ENCODE measurements around the gene RNF213. TPM values are rescaled to one million over a fixed set of nuclear protein-coding genes. Genes with fewer than 3 reads are reported as not detected.
"Not testable (repeated sequence)": the region's sequence is repeated elsewhere in the genome, so short reads cannot be mapped to it uniquely, and the experiment has no call there.

The RNF213 gene
- total RNA-seq, 1 experiment from 2014 or later, result 23.8 TPM

DNA sequence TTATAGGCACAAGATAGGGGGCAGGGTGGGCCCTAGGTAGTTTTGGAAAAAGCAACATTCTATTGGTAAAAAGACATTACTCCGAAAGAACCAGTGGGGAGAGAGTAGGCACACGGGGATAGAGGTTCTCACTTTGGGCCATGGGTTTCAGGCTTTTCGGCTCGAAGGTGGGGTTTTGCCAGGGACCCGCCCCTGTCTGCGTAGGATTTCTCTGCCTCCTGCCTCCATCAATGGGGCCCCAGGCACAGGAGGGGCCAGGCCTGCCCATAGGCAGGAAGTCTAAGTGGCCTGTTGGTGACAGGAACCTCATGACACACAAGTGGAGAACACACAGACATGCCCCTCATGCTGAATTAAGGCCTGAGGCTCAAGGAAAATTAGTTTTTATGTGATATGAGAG is 57.5 kb downstream of the RNF213 start:
- DNase-seq (ENCODE audit: low read depth), result no peak

DNA sequence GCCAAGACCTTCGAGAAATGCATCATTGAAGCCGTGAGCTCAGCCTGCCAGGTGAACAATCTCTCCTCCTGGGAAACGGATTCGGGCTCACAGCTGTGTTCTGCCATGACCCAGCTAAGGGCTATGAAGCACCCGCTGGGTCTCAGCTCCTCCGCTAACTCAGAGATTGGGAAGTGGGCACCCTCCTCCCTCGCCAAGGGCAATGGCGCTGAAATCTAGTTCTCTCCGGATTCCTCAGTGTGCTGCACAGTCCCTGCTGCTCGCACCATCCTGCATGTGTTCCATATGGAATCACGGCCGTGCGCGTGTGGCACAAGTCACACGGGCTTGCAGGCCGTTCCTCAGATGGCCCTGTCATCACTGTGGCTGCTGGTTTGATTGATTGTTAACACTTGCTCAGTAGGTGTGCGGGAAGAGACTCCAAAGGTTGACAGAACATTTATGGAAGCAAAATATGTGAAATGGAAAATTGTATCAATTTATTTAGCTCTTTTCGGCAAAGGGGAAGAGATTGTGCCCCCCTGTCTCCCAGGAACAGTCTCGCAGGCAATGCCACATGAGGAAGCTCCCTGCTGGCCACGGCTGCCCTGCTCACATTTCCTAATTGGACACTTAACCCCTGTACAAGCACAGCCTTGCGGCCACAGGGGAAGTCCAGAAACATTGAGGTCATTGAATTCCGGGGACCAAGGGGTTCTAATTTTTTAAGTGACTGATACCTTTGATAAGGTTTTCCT is 58.8 kb downstream of the RNF213 start:
- no peak for DNase-seq (ENCODE audit: low read depth)

DNA sequence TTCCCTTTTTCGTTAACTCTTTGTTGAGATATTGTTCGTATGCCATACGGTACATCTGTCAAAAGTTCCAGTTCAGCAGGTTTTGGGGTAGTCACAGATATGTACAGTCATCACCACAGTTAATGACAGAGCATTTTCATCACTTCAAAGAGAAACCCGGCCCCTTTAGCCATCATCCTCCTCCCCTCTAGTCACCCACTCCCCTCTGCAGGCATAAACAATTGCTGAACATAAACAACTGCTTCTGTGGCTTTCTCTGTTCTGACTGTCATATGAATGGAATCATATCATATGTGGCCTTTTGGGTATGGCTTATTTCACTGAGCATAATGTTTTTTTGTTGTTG is 59.3 kb downstream of the RNF213 start:
- DNase-seq (ENCODE audit: low read depth), result no peak

DNA sequence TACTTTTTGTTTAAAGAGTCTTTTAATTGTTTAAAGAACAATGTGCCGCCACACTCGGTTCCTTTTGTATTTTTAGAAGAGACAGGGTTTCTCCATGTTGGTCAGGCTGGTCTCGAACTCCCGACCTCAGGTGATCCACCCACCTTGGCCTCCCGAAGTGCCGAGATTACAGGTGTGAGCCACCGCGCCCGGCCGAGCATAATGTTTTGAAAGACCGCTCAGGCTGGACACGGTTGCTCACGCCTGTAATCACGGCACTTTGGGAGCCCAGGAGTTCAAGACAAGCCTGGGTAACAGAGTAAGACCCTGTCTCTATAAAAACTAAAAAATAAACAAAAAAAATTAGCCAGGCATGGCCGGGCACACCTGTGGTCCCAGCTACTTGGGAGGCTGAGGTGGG is 59.8 kb downstream of the RNF213 start:
- DNase-seq (ENCODE audit: low read depth), result no peak

DNA sequence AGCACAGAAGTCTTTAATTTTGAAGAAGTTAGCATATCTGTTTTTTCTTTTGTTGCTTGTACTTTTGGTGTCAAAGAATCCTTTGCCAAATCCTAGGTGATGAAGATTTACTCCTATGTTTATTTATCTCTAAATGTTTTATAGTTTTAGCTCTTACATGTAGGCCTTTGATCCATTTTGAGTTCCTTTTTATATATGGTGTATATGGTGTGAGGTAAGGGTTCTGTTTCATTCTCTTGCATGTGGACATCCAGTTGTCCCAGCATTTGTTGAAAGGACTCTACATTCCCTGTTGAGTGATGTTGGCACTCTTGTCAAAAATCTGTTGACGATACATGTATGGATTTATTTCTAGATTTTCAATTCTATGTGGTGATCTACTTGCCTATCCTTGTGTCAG is 62.2 kb downstream of the RNF213 start:
- no peak for DNase-seq (ENCODE audit: low read depth)

DNA sequence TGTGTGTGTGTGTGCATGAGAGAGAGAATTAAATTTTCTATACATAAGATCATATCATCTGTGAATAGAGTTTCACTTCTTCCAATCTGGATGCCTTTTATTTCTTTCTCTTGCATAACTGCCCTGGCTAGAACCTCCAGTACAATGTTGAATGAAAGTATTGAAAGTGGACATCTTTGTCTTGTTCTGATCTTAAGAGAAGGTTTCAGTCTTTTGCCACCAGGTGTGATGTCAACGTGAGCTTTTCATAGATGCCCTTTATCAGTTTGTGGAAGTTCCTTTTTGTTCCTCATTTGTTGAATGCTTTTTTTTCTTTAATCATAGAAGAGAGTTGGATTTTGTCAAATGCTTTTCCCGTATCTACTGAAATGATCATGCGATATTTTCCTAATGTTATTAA is 63.3 kb downstream of the RNF213 start:
- DNase-seq (ENCODE audit: low read depth), result no peak

DNA sequence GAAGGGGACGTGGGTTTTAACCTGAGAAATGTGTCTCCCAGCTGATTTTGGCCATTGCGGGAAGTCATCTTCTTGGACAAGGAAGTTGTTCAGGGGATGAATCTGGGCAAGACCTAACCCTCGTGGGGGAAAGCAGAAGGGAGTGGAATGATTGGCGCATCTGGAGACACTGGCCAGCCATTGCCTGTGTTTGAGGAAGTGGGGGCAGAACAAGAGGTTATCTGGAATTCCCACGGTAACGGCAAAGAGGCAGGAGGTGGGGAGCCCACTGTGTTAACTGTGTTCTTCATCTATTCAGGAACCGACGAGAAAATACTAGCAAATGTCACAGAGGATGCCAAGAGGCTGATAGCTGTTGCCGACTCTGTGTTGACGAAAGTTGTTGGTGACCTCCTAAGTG is 66.9 kb downstream of the RNF213 start:
- DNase-seq (ENCODE audit: low read depth), result no peak

DNA sequence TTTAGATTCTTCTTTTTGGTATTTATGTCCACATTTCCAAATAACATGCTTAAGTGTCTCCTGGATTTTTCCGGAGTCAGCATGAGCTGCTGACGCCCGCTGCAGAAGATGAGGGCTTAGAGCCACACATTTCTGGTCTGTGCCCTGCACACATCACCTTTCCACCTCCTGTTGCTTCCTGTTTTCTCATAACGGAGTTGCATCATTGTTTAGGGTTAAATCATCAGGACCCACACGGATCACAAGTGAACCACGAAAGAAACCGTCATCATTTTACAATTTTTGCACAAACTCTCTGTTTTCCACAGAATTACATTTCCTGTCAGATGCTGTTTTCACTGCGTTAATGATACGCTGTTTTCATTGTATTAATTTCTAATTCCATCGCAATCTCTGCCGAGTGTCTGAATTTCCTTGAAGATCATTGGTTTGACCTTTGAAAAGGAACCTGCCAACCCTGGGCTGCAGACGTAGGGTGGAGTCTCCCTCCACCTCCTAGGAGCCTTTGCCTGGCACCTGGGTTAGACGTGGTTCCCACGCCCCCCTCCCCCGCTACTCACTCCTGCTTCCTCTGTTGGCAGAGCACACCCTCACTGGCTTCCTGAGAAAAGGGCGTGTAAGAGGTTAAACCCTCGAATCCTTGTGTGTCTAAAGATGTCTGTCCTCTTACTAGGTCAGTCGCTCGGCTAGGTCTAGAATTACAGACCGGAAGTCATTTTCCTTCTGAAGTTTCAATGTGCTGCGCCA is 68.2 kb downstream of the RNF213 start:
- no peak for DNase-seq (ENCODE audit: low read depth)

DNA sequence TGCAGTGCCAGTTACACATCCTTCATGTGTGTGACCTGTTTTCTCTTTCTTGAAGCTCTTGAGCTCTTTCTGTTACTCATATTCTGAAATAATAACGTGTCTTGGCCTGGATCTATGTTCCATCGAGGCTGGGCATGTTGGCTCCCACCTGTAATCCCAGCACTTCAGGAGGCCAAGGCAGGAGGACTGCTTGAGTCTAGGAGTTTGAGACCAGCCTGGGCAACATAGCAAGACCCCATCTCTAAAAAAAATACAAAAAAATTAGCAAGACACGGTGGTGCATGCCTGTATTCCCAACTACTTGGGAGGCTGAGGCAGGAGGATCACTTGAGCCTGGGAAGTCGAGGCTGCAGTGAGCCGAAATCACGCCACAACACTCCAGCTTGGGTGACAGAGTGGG is 68.8 kb downstream of the RNF213 start:
- DNase-seq (ENCODE audit: low read depth), result not testable (repeated sequence)

DNA sequence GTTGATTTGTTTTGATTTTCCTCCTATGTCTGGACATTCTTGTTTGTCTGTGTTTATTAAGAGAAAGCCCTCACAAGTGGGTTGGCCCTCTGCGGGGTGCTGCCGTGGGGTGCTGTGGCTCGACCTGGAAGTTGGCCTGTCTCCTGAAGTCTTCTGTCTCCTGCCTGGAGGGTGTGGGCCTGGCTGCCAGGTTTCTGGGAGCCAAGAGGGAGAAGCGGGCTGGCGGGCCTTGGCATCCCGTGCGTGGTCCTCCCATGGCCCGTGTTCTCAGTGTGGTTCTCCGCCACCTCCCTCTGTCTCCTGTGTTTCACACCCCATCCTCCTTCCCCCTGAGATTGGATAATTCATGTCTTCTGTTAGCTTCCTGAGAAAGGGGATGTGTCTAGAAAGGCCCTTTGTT is 69.6 kb downstream of the RNF213 start:
- DNase-seq (ENCODE audit: low read depth), result no peak

DNA sequence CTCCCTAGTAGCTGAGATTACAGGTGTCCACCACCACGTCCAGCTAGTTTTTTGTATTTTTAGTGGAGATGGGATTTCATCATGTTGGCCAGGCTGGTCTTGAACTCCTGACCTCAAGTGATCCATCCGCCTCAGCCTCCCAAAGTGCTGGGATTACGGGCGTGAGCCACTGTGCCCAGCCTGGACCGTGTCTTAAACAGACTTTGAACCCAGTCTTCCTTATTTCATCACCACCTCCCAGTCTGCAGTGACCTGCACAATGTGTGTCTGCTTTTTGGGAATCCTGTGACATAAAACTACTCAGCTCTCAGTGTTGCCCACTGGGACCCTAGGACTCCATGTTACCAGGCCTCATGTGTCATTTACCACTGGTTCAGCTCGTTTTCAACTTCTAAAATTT is 70.3 kb downstream of the RNF213 start:
- not testable (repeated sequence) for DNase-seq (ENCODE audit: low read depth)

DNA sequence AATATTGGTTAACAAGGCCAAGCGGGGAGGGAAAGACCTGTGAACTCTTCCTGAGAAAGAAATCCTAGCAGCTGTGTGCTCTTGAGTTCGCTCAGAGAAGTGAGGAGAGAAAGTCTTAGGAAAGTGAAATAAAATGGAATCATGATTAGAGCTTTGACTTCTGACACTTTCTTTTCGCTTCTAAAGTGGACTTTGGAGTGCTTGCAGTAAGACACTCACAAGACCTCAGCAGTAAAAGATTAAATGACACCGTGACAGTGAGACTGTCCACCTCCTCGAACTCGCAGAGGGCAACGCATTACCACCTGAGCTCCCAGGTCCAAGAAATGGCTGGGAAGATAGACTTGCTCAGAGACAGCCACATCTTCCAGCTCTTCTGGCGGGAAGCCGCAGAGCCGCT is 71.2 kb downstream of the RNF213 start:
- no peak for DNase-seq (ENCODE audit: low read depth)

DNA sequence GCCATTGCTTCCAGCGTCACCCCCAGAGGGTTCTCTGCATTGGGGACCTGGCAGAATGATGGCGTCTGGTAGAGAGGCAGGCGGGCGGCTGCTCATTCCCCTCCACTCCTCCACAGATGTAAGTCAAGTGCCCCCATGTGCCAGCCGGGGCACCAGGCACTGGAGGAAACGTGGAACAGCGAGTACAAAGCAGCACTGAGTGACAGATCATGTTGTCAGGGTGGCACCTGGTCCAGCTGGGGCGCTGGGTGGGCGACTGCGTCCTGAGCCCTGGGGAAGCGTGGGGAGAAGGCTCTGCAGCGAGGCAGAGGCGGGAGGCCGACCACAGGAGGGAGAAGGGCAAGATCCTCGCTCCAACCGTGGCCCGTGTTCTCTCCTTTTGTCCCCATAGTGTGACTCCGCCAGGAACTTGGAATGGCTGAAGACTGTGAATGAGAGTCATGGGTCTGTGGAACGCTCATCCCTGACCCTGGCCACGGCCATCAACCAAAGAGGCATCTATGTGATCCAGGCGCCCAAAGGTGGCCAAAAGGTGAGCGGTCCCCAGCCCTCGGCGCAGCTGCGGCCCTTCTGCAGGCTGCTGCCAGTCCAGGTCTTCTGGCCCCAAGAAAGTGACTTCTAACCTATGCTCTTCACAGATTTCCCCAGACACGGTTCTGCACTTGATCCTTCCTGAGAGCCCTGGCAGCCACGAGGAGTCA is 76.7 kb downstream of the RNF213 start:
- DNase-seq (ENCODE audit: low read depth), result no peak

DNA sequence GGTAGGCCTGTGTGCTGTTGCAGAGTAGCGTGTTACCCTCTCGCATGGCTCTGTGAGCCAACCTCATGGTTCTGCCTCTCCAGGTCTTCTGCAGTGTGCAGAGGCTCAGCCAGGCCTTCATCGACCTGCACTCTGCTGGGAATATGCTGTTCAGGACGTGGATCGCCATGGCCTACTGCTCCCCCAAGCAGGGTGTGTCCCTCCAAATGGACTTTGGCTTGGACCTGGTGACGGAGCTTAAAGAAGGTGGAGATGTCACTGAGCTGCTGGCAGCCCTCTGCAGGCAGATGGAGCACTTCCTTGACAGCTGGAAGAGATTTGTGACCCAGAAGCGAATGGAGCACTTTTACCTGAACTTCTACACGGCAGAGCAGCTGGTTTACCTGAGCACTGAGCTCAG is 78.5 kb downstream of the RNF213 start:
- no peak for DNase-seq (ENCODE audit: low read depth)

DNA sequence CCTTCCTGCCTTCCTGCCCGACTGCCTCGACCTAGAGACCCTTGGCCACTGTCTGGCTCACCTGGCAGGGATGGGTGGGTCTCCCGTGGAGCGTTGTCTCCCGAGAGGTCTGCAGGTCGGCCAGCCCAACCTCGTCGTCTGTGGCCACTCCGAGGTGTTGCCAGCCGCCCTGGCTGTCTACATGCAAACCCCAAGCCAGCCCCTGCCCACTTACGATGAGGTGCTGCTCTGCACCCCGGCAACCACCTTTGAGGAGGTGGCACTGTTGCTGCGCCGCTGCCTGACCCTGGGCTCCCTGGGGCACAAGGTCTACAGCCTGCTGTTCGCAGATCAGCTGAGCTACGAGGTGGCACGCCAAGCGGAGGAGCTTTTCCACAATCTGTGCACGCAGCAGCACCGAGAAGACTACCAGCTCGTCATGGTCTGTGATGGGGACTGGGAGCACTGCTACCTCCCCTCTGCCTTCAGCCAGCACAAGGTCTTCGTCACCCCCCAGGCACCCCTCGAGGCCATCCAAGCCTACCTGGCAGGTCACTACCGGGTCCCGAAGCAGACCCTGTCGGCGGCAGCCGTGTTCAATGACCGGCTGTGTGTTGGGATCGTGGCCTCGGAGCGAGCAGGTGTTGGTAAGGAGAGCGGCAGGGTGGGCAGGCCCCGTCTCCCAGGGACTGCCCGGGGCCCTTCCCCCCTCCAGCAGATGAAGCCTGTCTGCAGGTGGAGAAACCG is 79.2 kb downstream of the RNF213 start:
- DNase-seq (ENCODE audit: low read depth), result no peak

DNA sequence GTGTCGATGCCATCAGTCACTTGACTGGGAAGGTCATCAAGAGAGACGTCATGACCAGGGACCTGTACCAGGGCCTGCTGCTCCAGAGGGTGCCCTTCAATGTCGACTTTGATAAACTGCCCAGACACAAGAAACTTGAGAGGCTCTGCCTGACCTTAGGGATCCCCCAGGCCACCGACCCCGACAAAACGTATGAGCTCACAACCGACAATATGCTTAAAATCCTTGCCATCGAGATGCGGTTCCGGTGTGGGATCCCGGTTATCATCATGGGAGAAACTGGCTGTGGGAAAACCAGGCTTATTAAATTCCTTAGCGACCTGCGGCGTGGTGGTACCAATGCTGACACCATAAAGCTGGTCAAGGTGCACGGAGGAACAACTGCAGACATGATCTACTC is 84.7 kb downstream of the RNF213 start:
- DNase-seq (ENCODE audit: low read depth), result no peak

DNA sequence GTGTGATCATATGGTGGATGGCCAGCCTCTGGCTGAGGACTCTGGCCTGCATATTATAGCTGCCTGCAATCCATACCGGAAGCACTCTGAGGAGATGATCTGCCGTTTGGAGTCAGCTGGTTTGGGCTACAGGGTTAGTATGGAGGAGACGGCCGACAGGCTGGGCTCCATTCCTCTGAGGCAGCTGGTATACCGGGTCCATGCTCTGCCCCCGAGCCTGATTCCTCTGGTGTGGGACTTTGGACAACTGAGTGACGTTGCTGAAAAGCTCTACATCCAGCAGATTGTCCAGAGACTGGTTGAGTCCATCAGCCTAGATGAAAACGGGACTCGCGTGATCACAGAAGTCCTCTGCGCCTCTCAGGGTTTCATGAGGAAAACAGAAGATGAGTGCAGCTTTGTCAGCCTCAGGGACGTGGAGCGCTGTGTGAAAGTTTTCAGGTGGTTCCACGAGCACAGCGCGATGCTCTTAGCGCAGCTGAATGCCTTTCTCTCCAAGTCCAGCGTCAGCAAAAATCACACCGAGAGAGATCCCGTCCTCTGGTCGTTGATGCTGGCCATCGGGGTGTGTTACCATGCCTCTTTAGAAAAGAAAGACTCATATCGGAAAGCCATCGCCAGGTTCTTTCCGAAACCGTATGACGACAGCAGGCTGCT is 85.3 kb downstream of the RNF213 start:
- DNase-seq (ENCODE audit: low read depth), result no peak

DNA sequence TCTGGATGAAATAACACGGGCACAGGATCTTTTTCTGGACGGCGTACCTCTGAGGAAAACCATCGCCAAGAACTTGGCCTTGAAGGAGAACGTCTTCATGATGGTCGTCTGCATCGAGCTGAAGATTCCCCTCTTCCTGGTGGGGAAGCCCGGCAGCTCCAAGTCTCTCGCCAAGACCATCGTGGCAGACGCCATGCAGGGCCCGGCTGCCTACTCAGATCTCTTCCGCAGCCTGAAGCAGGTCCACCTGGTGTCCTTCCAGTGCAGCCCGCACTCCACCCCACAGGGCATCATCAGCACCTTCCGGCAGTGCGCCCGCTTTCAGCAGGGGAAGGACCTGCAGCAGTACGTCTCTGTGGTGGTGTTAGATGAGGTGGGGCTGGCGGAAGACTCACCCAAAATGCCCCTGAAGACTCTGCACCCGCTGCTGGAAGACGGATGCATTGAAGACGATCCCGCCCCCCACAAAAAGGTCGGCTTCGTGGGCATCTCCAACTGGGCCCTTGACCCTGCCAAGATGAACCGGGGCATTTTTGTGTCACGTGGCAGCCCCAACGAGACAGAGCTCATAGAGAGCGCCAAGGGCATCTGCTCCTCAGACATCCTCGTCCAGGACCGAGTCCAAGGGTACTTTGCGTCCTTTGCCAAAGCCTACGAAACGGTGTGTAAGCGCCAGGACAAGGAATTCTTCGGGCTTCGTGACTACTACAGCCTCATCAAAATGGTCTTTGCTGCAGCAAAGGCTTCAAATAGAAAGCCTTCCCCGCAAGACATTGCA is 86.0 kb downstream of the RNF213 start:
- DNase-seq (ENCODE audit: low read depth), result no peak

DNA sequence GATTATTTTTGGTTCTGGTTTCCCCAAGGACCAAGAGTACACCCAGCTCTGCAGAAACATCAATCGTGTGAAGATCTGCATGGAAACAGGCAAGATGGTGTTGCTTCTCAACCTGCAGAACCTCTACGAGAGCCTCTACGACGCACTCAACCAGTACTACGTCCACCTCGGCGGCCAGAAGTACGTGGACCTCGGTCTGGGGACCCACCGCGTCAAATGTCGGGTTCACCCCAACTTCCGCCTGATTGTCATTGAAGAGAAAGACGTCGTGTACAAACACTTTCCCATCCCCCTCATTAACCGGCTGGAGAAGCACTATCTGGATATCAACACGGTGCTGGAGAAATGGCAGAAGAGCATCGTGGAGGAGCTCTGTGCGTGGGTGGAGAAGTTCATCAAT is 86.9 kb downstream of the RNF213 start:
- DNase-seq (ENCODE audit: low read depth), result no peak

DNA sequence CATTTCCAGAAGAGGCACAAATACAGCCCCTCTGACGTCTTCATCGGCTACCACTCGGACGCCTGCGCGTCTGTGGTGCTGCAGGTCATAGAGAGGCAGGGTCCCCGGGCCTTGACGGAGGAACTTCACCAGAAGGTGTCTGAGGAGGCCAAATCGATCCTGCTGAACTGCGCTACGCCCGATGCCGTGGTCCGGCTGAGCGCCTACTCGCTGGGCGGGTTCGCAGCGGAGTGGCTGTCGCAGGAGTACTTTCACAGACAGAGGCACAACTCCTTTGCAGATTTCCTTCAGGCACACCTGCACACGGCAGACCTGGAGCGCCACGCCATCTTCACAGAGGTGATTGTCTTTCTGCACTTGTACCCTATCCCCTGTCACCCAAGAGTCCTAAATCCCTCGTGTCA is 87.3 kb downstream of the RNF213 start:
- no peak for DNase-seq (ENCODE audit: low read depth)

DNA sequence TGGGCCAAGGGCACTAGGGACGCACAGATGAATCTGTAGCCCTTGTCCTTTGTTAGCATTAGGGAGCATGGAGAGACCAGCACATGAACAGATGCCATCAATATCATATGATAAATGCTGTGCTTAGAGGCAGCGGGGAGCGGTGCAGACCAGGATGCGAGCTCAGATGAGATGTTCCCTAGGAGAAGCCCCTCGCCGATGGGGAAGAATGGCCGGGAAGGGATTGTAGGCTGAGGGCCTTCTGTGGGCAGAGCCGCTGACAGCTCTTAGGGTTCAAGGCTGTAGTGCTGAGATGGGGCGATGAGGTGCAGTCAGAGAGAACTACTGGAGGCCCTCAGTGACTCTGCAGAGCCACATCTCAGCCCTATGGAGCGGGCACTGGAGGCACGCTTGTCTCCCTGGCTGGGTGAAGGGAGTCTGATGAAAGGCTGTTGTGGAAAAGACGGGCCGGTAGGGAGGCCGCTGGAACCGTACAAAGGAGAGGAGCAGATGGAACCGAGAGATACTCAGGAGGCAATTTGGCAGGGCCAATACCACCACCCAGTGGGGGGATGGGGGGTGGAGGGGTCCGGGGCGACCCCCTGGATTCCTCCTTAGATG is 88.0 kb downstream of the RNF213 start:
- no peak for DNase-seq (ENCODE audit: low read depth)
